DND-41 (cell line): Measurements from ENCODE around the gene TIE1.

Experiments
- ATAC-seq: fragments of 200-7000 bp; cut with Tn5 transposase; 3 replicates; pipeline ENCODE4 v1.9.1; 2021; ENCODE audit warnings: low read depth; ENCODE audit not compliant: insufficient read depth
- DNase-seq: peaks from one replicate; pipeline ENCODE4 v3.0.0-alpha.2; 2020
- H2AFZ ChIP-seq: 2 replicates; pipeline ENCODE4 v1.6.0; 2012; ENCODE audit warnings: low read depth, low read length
- H3K27ac ChIP-seq: 2 replicates; pipeline ENCODE4 v1.5.1; 2012; ENCODE audit warnings: low read length, inconsistent platforms
- H3K27me3 ChIP-seq: fragments of 200-600 bp; sonication (generic); 2 replicates; pipeline ENCODE4 v1.6.0; 2012; ENCODE audit warnings: low read length, mild to moderate bottlenecking, inconsistent platforms; ENCODE audit not compliant: insufficient read depth, poor library complexity
- H3K36me3 ChIP-seq: 2 replicates; pipeline ENCODE4 v1.5.1; 2012; ENCODE audit warnings: low read length, inconsistent platforms; ENCODE audit not compliant: insufficient read depth
- H3K4me1 ChIP-seq: 2 replicates; pipeline ENCODE4 v1.5.1; 2012; ENCODE audit warnings: mild to moderate bottlenecking, low read length; ENCODE audit not compliant: insufficient read depth
- H3K4me2 ChIP-seq: 2 replicates; pipeline ENCODE4 v1.6.0; 2012; ENCODE audit warnings: mild to moderate bottlenecking, moderate library complexity, low read length, inconsistent platforms; ENCODE audit not compliant: insufficient read depth
- H3K4me3 ChIP-seq, 2 experiments: fragments of 200-600 bp in 1 of 2; shearing (Covaris generic) in 1 of 2; 2 replicates each; pipeline ENCODE4 v1.5.1; 2012 to 2016; ENCODE audit warnings: inconsistent platforms in 2 of 2, low read length in 2 of 2, mild to moderate bottlenecking in 2 of 2, low read depth in 1 of 2, moderate library complexity in 1 of 2
- H3K79me2 ChIP-seq: 2 replicates; pipeline ENCODE4 v1.6.0; 2012; ENCODE audit warnings: low read length, inconsistent platforms; ENCODE audit not compliant: insufficient read depth
- H3K9ac ChIP-seq: 2 replicates; pipeline ENCODE4 v1.6.0; 2012; ENCODE audit warnings: low read depth, mild to moderate bottlenecking, inconsistent platforms, low read length, moderate library complexity
- H3K9me3 ChIP-seq: 2 replicates; pipeline ENCODE4 v1.5.1; 2012; ENCODE audit warnings: low read length, moderate library complexity, mild to moderate bottlenecking, inconsistent platforms; ENCODE audit not compliant: insufficient read depth, severe bottlenecking
- H4K20me1 ChIP-seq: 2 replicates; pipeline ENCODE4 v1.6.0; 2012; ENCODE audit warnings: low read length; ENCODE audit not compliant: insufficient read depth
- CTCF ChIP-seq: IDR thresholded peaks from 2 replicates; pipeline ENCODE4 v1.5.1; 2012; ENCODE audit warnings: borderline replicate concordance, low read length, moderate library complexity, mild to moderate bottlenecking; ENCODE audit not compliant: poor library complexity, severe bottlenecking; ENCODE audit errors: extremely low read depth
- EZH2 ChIP-seq: IDR thresholded peaks from 3 replicates; pipeline ENCODE4 v1.6.1; 2012; ENCODE audit warnings: borderline replicate concordance, low read depth, mild to moderate bottlenecking, moderate library complexity, low read length, inconsistent platforms; ENCODE audit not compliant: severe bottlenecking

Gene TIE1

GRCh38 chr1:43311521-43311920, 10.7 kb downstream of the TIE1 start:
- ATAC-seq (no peak), DNase-seq (no peak)
- Histone ChIP-seq H4K20me1 (no peaks in the 10 kb centered on the region), H3K4me1 (no peaks in the 10 kb centered on the region), H2AFZ (no peak overlapping the region), H3K9me3 (no peaks in the 10 kb centered on the region), H3K79me2 (no peaks in the 10 kb centered on the region), H3K4me3 (no peak overlapping the region), H3K9ac (no peak overlapping the region), H3K36me3 (no peaks in the 10 kb centered on the region), H3K4me2 (no peak overlapping the region), H3K27me3 (no peaks in the 10 kb centered on the region), H3K27ac (no peak overlapping the region)
- TF ChIP-seq EZH2 (no peak), CTCF (no peak)

- Histone ChIP-seq H3K27ac (no peak overlapping the region), H3K9ac (no peak overlapping the region), H3K27me3 (no peaks in the 10 kb centered on the region), H2AFZ (no peak overlapping the region), H3K4me1 (no peaks in the 10 kb centered on the region), H3K4me3 (no peak overlapping the region), H3K79me2 (no peaks in the 10 kb centered on the region), H3K4me2 (no peak overlapping the region), H4K20me1 (no peaks in the 10 kb centered on the region), H3K9me3 (no peaks in the 10 kb centered on the region), H3K36me3 (no peaks in the 10 kb centered on the region)
- no peak for ATAC-seq
- TF ChIP-seq EZH2 (no peak), CTCF (no peak)
- no peak for DNase-seq
Observed at GRCh38 chr1:43312212-43312623, 11.4 kb downstream of the TIE1 start.

- H3K79me2 ChIP-seq, result no peaks in the 10 kb centered on the region
- no peaks in the 10 kb centered on the region for H3K36me3 ChIP-seq
- TF ChIP-seq CTCF (no peak), EZH2 (no peak)
- H3K4me2 ChIP-seq, result no peak overlapping the region
- H3K4me1 ChIP-seq, result no peaks in the 10 kb centered on the region
- no peak for ATAC-seq
- H2AFZ ChIP-seq, result no peak overlapping the region
- no peaks in the 10 kb centered on the region for H3K27me3 ChIP-seq
- DNase-seq, result no peak
- H3K27ac ChIP-seq, result no peak overlapping the region
- no peak overlapping the region for H3K9ac ChIP-seq
- no peak overlapping the region for H3K4me3 ChIP-seq
- H3K9me3 ChIP-seq, result no peaks in the 10 kb centered on the region
- no peaks in the 10 kb centered on the region for H4K20me1 ChIP-seq
Observed at GRCh38 chr1:43312663-43313515, 12.1 kb downstream of the TIE1 start.
